GM21360 (cell line): ENCODE results near the gene LSP1.

ENCODE experiments used
- ATAC-seq: cut with Tn5 transposase; IDR thresholded peaks from one replicate; pipeline ENCODE4 v1.9.1; 2021; ENCODE audit warnings: mild to moderate bottlenecking, moderate library complexity; ENCODE audit not compliant: unreplicated experiment

The LSP1 gene

DNA sequence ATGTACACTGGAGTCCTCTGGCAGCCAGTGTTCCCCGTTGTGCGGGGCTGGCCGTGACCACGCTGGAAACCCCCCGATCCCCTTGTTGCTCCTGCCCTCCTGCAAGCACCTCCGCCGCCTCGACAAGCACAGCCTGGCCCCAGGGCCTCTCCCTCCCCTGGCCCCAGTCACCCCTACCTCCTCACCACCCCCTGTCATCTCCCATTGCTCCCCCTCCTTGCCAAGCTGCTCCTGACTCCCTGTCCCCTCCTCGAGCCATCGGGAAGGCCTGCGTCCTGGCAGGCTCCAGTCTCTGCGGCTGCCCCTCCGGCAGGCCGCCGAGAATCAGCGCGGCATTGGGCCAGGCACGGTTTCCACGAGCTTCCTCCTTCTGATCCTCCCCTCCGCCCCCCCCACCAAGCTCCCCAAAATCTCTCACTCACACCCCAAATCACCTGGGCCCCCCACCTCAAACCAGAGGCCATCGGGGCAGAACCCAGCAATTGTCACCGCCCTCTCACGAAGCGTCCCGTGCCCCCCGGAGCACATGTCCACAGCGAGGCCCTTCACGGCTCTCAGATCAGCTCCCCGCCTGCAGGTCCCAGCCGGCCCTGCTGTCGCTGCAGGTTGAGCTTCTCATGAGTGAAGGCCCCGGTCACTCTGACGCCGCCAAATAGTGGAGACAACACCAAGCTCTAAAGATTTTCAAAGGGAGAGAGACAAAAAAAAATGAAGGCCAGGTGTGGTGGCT, 5.7 kb upstream of the LSP1 start:
- no peak for ATAC-seq

DNA sequence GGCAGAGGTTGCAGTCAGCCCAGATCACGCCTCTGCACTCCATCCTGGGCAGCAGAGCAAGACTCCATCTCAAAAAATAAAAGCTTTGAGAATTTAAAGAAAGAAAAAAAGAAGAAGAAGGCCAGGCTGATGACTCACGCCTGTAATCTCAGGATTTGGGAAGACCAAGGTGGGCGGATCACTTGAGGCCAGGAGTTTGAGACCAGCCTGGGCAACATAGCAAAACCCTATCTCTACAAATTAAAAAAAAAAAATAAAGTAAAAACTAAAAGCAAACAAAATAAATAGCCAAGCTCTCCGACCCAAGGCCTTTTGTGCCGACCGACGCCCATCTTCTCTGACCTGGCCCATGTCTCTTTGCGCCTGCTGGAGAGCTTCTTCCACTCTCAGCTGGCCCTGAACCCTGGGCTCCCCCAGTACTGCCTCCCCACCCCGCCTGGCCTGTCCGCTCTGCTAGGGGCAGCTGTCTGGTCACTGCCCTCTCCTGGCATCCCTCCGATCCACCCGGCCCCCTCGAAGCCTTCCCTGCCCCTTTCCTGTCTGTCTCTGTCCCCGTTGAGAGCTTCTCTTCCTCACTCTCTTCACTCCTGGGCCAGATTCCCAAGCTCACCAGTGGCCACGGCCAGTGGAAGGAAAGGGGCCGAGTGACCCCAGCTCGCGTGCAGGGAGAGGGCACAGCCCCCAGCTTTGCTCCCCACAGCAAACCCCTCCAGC, 4.8 kb upstream of the LSP1 start:
- no peak for ATAC-seq

DNA sequence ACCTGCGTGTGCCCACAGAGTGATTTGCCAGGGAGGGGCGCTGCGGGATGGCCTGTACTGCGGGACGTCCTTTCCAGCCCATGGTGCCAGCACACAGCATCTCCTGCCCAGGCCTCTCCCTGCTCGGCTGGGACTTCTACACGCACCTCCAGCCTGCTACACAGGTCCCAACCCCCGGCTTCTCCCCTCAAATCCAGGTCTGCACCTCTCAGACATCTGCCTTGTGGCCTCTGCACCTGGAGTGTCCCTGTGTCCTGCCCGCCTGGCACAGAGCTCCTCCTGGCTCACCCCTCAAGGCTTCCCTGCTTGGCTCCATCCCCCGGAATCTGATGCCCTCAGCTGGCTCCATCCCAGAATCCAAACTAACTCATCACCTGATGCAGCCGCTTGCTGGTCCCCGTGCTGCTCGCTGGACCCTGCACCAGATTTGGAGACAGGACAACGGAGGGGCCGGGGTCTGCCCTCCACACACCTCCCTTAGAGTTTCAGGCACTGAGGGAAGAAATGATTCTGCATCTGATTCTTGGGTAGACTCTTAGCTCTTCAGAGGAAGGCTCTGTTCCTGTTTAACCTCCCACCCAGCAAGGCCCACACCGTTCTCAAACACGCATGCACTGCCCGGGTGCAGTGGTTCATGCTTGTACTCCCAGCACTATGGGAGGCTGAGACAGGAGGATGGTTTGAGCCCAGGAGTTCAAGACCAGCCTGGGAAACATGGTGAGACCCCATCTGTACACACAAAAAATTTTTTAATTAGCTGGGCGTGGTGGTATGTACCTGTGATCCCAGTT, 4.0 kb upstream of the LSP1 start:
- no peak for ATAC-seq

DNA sequence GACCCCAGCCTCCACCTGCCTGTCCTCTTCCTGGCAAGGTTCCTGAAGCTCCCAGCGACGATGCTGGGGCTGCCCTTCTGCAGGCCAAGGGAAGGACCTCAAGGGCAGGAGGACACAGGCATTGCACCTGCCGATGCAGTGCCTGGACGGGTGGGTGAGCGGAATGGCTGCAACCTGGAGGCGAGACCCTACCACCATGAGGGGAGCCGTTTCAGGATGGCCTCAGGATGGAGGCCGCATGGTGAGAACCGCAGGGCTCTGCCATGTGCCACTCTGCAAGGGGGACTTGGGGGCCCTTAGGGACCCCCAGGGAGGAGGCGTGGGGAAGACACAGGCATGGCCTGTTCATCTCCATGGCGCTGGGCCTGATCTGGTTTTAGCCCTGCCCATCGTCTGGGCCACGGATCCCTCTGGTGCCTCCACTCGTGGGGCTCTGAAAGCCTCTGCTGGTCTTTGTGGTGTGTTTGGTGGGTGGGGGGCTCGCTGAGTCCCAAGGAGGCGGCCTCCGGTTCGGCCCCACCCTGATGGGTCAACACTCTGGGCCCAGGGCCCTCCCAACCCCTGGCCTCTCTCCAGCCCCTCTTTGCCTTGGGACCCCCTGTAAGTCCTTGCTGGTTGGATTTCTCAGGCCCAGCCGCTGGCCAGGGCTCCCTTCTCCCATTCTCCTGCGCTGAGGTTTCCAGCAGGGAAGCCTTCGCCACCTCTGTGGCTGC, 1.3 kb upstream of the LSP1 start:
- ATAC-seq: no peak

DNA sequence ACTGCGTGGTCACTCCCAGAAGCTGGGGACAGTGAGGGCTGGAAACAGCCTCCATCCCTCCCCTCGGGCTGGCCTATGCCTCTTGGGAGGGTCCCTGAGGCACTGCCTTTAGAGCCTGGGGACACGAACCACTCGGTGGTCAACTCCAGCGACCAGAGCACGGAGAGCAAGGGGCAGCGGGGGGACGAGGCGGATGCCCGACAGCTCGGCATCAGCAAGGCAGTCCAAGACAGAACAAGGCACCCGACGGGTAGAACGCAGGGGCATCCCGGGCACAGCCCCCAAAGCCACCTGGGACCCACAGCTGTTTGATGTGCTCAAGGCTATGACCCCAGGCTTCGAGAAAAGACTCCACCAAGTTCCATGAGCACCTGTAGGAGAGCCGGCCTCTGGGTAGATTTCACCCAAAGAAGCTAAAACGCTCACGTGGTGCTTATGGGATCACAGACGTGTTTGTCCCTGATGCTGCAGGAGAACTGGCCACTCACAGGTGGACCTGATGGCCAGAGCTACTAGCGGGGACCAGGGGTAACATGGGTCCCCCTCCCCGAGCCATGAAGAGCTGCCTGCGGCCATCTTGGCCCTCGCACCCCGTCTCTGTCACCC, 510 bp upstream of the LSP1 start:
- ATAC-seq: no peak

DNA sequence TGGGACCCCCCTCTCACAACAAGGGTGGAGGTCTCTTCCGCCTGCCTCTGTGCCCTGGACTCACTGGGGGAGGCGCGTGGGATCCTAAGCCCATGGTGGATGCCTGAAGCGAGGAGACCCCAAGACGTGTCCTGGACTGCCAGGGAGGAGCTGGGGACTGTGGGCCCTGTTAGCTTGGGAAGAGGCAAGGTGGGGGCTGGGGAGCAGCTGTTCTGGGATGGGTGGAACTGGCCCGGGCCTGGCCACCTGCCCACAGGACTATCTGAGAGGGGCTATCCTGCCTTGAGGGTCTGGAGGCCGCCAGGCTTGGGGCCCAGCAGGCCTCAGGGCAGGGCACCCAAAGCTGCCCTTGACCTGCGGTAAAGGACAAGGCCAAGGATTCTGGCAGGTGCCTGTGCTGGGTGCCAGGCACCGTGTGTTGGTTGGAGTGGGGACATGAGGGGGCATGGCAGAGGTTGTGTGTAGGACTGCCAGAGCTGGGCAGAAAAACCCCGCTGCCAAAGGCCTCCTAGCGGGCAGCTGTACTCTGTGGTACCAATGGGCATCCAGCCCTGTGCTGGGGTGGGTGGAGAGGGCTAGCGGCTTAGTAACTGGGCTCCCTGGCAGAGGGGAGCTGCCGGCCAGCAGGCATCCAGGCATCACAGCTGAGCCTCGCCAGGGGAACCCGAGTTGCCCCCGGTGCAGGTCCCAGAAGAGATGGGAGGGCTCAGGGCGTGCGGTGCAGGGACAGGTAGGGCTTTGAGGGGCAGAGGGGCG, 670 bp downstream of the LSP1 start:
- no peak for ATAC-seq

DNA sequence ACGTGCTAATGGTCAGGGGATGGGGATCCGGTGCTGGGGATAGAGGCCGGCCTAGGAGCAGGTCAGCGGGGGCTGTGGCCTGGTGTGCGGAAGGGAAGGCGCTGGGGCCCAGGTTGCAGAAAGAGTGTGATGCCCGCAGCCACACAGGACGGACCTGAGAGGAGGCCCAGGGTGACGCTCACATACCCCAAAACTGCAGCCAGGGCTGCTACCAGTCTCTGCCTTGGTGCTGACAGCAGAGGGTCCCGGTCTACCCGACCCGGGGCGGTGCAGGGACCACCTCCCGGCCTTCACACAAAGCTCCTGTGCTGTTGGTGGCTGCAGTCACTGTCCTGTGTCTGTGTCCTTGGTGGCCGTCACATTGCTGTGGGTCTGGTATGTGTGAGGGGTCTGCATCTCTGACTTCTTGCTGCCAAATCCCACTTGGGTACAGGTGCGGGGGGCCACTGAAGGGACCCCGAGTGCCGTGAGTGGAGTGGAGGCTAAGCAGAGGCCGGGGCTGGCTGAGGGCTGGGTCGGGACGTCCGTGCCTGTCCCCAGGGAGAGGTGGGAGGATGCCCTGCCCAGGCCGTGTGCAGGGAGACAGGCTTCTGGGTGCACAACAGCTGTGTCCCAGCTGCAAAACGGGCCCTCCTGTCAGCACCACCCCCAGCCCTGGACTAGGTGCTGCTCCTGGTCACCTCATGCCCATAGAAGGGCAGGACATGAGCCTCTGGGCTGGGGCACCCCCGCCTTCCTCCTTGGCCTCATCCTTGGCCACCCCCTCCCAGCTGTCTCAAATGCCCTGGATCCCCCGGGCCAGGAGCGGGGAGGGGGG, 1.5 kb downstream of the LSP1 start:
- ATAC-seq: peak; percentile 14

DNA sequence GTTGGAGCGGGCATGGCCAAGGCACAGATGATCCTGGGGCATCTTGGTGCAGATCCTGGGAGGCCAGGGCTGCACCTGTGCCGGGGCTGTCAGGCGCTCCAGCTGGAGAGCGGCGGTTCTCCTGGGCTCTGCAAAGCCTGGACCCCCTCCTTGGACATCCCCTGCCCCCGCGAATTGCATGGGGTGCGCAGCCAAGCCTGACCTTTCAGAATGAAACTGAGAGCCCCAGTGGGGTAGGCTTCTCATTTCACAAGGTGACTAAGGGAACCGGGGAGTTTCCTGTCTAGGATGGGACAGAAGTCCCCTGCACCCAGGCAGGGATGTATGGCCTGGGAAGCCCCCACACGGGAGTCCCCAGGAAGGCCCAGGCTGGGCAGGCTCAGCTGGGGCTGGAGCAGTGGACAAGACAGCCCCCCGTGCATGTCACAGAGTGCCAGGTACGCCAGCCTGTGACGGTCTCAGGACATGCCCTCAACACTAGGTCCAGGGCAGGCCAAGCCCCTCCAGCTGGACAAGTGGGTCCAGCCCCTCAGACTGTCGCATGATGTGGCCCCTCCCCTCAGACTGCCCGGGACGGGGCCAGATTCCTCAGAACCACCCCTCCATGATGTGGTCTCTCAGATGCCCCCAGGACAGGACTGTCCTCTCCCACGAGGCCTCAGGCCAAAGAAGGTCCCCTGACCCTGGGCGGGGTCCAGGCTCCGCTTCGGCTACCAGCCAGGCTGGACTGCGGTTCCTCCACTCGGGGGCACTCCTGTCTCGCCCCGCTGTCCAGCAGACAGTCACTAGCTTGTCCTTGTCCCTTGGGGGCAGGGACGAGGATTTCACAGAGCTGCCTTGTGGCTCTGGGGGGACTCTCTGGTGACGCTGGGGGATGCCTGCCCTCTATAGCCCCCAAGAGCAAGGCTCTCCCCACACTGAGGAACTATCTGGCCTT, 2.3 kb downstream of the LSP1 start:
- ATAC-seq: peak; percentile 34

DNA sequence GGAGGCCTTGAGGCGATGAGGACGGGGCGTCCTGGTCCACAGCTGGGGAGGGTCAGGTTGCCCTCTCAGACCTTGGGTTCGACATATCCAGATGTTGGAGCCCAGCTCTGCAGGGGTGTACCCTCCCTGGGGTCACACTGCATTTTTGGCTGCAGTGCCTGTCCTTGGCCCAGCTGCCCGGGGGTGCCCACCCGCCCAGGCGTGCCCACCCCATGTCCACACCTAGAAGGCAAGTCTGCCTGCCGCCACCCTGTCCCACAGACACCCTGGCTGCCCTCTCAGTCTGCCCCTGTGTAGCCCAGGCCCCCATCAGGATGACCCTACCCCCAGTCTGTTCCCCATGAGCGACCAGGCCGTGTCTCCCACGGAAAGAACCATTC, 3.0 kb downstream of the LSP1 start:
- no peak for ATAC-seq

DNA sequence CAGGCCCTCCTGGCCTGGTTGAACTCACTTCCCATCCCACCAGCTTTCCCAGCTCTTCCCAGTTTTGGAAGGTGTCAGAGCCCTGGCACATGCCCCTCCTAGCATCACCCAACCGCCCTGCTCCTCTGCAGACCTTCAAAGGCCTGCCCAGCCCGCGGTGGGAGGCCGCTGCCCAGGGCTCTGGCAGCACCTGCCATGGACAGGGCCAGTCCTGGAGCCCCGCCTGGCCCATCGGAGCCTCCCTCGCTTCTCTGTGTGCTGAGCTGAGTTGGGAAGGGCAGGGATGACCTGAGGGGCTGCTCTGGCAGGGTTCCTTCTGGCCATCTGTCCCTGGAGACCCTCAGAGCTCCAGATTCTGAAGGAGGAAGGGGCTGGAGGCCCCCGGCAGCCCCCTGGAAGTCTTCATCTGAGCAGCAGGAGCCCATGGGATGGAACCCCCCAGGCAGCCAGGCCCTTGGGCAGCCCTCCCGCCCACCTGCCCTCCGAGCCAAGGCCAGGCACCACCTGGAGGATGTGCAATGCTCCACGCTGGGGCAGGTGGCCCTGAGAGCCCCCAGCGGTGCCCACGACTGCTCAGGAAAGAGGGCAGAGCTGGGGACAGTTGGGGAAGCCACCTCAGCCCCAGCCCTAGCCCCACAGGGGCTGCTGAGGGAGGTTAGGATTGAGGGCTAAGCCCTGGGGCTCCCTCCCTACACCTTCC, 3.6 kb downstream of the LSP1 start:
- ATAC-seq: no peak

DNA sequence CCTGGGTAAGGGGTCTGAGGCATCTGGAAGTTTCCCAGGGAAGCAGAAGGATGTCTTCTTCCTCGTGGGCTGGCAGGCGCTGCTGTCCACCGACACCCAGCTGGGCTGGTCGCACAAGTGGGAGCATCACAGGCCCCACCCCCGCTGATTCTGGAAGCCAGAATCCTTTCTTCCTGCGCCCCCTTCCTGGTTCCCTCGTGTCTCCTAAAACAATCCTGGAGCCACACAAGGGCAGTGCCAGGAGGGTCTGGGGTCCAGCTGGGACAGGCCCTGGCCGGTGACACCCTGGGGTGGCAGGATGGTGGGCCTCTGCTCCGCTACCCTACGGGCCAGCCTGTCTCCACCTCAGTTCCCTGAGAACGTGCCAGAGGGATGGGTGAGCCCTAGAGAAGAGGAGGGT, 4.2 kb downstream of the LSP1 start:
- no peak for ATAC-seq

DNA sequence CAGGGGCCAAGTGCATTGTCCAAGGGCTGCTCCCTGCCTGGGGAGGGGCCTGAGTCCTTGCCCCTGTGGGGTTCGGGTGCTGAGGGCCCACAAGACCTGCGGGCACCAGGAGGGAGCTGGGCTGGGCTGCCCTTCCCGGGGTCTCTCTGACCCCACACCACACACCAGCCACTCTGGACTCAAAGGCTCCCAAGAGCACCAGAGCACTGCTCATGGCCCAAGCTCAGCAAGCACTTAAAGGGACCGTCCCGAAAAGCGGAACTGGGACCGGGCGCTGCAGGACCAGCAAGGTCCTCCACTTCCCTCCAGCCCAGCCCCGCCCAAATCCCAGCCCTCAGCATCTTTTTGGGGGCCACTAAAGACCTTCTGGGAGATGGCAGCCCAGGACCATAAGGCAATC, 5.3 kb downstream of the LSP1 start:
- ATAC-seq: no peak

DNA sequence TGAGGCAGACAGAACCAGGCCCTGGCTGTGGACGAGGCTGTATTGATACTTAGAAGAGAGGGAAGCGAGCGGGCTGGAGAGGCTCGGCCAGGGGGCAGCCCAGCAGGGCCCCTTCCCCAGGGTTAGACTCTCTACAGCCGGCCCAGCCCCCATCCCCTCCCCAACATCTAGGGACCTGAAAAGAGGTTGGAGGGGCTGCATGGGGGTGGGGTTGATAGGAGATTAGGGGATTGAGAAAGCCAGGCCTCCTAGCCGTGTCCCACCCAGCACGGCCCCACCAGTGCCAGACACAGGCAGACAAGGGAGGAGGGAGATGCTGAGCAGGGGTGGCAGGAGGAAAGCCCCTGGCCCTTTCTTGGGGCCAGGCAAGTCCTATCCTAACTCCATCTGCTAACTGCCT, 5.7 kb downstream of the LSP1 start:
- ATAC-seq: no peak

DNA sequence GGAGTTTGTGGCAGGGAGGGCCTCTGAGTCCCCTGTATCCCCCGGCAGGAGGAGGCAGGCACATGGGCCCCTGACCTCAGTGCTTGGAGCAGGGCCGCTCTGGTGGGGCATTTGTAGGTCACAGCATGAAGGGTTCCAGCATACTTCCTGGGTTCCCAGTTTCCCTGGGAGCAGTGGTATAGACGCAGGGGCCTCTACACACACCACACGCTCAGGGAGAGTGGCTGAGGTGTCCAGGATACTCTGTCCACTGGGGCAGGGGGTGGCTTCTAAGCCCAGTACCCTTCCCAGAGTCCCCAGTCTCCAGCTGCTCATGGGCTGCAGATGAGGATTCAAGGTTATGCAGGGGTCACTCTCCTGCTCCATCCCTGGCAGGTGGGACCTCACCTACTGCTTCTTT, 6.1 kb downstream of the LSP1 start:
- ATAC-seq: no peak

DNA sequence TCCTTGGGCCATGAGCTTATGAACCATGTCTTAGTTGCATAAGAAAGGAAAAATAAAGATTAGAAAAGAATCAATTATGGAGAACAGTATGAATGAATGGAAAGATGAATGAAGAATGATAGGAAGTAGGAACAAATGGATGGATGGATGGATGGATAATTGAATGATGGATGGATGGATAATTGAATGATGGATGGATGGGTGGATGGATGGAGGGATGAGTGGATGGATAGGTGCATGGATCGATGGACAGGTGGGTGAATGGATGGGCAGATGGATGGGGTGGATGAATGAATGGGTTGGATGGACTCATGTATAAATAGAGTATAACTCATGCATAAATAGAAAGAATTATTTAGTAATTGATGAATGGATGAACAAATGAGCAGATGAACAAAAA, 7.2 kb downstream of the LSP1 start:
- no peak for ATAC-seq

DNA sequence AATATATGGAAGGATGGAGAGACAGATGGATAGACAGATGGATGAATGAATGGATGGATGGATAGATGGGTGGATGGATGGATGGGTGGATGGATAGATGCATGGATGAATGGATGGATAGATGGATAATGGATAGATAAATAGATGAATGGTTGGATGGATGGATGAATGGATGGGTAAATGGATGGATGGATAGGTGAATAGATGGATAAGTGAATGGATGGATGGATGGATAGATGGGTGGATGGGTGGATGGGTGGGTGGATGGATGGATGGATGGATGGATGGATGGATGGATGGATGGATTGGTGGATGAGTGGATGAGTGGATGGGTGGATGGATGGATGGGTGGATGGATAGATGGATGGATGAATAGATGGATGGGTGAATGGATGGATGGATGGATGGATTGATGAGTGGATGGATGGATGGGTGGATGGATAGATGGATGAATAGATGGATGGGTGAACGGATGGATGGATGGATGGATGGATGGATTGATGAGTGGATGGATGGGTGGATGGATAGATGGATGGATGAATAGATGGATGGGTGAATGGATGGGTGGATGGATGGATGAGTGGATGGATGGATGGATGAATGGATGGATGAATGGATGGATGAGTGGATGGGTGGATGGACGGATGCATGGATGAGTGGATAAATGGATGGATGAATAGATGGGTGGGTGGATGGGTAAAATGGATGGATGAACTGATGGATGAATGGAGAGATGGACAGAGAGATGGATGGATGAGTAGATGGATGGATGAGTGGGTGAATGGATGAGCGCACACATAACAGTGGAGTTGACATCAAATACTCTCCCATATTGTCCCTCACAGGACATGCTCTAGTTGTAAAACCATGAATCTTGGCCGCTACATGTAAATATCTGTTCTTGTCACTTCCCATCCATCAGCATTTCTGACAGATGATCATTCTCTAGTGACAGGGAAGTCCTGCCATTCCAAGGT, 8.8 kb downstream of the LSP1 start:
- ATAC-seq: no peak
